Stimulated activated CD8-positive, alpha-beta memory T cell treated with anti-CD3 and anti-CD28 coated beads, Interleukin-2, amount 100 ng/mL, for 1 hour (primary cell): ENCODE measurements around the gene PRAME.
"Not testable (repeated sequence)": the region's sequence is repeated elsewhere in the genome, so short reads cannot be mapped to it uniquely, and the experiment has no call there.

ENCODE experiments used
- DNase-seq, 2 donors: peaks; one replicate each; pipeline ENCODE4 v3.0.0-alpha.2; 2020; ENCODE audit warnings: low read depth in 2 of 2

PRAME gene

DNA sequence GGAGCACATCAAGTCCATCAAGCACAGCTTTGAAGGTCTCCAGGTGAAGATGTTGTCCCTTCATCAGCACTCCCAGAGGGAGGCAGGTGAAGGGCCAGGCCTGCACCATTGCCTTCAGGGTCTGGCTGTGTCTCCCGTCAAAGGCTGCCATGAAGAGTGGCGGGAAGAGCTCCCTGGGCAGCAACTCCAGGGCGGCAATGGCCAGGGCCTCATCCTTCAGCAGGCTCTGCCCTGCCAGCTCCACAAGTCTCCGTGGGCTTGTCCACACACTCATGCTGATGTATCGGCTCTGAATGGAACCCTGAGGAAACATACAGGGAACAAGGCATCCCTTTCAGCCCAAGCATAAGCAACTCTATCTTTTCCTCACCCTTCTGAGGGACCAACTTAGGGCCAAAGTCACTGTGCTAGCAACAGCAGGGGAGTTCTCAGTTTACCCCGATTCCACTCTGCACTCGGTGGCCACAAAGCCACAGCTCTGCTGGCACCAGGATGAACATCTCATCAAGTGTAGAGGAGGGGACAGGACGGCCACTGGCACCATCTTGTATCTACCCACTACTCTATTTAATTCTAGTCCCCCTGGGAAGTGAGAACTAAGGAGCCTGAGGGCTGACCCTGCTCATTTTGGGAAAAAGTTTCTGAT is 8.2 kb downstream of the PRAME start:
- DNase-seq: no peak

- DNase-seq: no peak
These were observed 10.2 kb downstream of the PRAME start for GRCh38 chr22:22548910-22549309.

DNA sequence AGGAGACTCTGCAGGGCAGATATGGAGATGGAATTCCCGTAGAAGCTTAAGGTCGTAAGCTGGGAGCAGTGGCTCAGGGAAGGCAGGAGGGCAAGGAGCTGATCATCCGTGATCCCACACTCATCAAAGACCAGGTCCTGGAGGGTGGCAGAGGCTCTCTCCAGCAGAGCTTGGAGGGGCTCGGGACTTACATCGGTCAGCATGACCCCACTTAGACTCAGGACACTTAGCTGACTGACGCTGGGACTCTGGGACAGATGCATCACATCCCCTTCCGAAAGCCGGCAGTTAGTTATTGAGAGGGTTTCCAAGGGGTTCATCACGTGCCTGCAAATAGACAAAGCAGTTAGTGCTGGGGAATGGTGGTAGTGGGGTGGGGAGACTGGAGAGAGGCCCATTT is 10.7 kb downstream of the PRAME start:
- DNase-seq: no peak

DNA sequence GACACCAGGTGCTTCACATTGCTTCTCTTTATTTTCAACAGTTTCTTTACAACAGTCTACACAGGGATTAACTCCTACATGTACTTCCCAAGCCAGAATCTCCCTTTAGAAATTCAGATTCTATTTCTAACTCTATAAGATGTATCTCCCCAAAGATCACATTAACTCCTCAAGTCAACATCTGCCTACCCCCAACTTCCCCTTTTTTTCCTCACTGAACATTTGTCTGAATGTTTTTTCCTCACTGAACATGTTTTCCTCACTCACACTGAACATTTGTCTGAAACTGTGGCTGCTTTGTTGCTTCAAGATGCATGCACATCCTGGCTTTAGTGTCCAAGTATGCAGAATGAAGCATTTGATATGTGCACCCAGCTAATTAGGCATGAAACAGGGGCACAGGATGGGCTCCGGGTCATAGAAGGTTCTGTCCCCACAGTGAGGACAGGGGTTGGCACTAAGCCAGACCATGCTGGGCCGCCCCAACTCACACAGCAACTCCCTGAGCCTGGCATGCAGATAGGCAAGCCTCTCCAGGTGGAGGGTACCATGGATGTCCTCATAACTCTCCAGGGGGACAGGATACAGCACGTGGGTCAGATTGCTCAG is 11.3 kb downstream of the PRAME start:
- DNase-seq: no peak

GRCh38 chr22:22547226-22547625 is 11.8 kb downstream of the PRAME start:
- DNase-seq: no peak

- DNase-seq: no peak
These were observed 12.6 kb downstream of the PRAME start for GRCh38 chr22:22546490-22546889.

GRCh38 chr22:22545084-22545483 is 14.0 kb downstream of the PRAME start:
- DNase-seq: no peak

DNA sequence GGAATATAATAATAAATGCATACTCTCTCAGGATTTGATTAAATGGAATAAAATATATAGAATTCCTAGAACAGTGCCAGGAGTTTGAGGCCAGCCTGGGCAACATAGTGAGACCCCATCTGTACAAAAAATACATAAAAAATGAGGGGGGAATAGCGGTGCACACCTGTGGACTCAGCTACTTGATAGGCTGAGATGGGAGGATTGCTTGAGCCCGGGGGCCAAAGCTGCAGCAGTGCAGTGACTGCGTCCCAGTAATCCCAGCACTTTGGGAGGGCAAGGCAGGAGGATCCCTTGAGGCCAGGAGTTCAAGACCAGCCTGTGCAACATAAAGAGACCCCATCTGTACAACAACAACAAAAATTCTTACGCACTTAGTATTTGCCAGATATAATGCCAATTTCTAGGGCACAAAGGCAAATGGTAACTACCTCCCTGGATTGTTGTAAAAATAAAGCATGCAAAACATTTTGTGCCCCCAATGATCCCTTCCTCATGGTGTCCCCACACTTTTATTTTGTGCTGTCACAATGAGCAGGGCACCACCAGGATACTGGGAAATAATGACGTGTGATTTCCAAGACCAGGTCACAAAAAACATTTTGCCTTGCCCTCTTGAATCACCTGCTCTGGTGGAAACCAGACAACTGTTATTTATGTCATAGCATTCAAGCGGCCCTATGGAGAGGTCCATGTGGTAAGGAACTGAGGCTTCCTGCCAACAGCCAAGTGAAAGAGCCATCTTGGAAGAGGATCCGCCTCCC is 20.7 kb downstream of the PRAME start:
- DNase-seq: no peak

- DNase-seq: no peak
These were observed 22.1 kb downstream of the PRAME start for GRCh38 chr22:22536916-22537315.

DNA sequence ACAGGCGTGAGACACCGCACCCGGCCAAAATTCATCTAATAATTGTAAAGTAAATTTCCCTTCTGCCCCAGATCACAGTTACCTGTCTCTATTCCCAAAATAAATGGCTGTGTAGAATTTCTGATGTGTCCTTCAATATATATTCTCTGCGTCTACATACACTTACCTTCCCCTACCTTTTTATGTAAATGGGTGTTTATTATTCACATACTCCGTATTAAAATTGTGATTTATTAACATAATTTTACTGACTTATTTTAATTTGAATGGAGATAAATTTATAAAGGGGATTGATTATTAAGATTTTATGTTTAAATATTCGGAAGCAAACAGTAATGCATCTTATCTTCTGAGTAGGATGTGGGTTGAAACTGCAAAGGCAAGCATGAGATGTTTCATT is 22.6 kb downstream of the PRAME start:
- DNase-seq: no peak

DNA sequence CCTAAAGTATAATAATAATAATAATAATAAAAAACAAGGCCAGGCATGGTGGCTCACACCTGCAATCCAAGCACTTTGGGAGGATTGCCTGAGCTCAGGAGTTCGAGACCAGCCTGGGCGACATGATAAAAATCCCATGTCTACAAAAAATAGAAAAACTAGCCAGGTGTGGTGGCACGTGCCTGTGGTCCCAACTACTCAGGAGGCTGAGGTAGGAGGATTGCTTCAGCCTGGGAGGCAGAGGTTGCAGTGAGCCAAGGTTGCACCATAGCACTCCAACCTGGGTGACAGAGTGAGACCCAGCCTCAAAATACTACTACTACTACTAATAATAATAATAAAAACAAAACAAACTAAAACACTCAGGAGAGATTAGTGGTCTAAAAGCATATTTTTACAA is 23.4 kb downstream of the PRAME start:
- DNase-seq: no peak

DNA sequence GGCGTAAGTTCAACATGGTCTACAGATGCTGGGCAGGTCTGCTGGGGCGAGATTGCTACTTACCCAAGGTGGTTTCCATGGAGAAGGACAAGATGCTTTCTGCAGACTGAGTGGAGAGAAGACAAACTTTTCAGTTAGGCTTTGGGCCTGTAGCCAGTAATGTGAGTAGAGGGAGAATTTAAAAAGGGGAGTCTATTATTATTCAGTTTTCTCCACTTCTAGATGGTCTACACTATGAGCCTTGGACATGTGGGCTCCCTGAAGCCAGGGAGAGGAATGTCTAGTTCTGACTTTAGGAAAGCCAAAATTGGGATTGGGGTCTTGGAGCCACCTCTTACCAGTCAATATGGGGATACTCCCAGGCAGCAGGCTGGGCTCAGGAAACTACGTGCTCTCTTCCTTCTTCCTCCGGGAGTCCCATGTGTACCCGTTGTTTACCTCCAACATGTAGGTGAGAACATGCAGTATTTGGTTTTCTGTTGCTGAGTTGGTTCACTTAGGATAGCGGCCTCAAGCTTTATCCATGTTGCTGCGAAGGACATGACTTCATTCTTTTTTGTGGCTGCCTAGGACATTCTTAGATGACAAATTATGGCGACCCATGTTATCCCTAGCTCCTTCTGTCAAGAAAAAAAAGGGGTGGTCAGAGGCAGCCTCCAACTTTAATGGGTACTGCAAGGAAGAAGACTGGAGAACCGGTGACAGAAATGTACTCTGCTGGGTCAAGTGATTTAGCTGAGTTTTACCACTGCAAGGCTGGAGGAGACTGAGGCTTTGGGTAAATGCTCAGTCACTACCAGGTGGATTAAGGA is 24.3 kb downstream of the PRAME start:
- DNase-seq: no peak

DNA sequence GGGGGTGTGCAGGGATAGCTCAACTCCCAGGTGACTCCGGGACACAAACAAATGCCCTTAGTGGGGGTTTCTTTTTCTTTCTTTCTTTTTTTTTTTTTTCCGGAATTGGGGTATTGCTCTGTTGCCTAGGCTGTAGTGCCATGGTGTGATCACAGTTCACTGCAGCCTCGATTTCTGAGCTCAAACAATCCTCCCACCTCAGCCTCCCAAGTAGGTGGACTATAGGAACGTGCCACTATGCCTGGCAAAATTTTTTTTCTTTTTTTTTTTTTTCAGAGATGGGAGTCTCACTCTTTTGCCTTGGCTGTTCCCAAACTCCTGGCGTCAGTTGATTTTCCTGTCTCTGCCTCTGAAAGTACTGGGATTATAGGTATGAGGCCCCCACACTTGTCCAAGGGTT is 25.2 kb downstream of the PRAME start:
- DNase-seq: no peak

DNA sequence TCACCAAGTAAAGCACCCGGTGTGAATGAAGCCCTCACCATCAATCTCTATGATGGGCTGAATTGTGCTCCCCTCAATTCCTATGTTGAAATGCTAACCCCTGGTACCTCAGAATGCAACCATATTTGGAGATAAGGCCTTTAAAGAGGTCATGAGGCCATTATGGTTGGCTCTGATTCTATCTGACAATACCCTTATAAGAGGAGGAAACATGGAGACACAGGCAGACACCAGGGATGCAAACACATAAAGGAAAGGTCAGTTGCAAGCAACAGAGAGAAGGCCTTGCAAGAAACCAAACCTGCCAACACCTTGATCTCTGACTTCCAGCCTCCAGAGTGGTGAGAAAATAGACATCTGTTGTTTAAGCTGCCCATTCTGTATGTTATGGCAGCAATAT is 25.6 kb downstream of the PRAME start:
- no peak for DNase-seq

DNA sequence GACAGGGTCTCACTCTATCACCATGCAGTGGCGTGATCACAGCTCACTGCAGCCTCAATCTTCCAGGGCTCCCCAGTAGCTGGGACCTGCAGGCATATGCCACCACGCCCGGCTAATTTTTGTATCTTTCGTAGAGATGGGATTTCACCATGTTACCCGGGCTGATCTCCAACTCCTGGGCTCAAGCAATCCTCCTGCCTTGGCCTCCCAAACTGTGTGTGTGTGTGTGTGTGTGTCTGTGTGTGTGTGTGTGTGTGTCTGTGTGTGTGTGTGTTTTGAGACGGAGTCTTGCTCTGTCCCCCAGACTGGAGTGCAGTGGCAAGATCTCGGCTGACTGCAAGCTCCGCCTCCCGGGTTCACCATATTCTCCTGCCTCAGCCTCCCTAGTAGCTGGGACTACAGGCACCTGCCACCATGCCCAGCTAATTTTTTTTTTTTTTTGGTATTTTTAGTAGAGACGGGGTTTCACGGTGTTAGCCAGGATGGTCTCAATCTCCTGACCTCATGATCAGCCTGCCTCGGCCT is 26.5 kb downstream of the PRAME start:
- DNase-seq: not testable (repeated sequence)

GRCh38 chr22:22531770-22532546 is 27.1 kb downstream of the PRAME start:
- no peak for DNase-seq

DNA sequence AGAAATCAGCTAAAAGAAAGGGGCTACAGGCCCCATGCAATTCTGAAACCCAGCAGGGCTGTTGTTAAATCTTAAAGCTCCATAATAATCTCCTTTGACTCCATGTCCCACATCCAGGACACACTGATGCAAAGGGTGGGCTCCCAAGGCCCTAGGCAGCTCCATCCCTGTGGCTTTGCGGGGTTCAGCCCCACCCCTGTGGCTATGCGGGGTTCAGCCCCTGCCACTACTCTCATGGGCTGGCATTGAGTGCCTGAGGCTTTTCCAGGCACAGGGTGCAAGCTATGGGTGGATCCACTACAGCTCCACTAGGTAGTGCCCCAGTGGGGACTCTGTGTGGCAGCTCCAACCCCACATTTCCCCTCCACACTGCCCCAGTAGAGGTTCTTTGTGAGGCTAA is 30.3 kb downstream of the PRAME start:
- no peak for DNase-seq

DNA sequence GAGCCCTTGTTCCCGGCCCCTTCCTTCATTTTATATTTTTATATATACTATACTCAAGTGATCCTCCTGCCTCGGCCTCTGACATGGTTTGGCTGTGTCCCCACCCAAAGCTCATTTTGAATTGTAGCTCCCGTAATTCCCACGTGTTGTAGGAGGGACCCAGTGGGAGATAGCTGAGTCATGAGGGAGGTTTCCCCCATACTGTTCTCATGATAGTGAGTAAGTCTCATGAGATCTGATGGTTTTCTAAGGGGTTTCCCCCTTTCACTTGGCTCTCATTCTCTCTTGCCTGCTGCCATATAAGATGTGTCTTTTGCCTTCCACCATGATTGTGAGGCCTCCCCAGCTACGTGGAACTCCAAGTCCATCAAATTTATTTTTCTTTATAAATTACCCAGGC is 31.8 kb downstream of the PRAME start:
- no peak for DNase-seq

DNA sequence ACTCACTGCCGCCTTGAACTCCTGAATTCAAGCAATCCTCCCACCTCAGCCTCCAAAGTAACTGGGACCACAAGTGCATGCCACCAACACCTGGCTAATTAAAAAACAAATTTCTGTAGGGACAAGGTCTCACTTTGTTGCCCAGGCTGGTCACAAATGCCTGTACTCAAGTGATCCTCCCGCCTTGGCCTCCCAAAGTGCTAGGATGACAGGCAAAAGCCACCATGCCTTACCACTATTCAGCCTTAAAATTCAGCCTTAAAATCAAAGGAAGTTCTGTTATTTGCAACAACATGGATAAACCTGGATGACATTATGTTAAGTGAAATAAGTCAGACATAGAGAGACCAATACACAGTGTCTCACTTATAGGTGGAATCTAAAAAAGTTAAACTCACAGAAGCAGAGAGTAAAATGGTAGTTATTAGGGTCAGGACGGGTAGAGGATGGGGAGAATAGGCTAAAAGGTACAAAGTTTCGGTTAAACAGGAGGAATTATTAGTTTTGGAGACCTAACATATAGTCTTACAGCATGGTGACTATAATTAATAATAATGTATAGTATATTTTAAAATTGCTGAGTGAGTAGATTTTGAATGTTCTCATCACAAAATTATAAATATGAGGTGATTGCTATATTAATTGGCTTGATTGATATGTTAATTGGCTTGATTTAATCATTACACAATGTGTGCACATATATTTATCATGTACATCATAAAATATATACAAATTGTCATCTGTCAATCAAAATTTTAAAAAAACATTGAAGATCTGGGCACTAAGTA is 32.7 kb downstream of the PRAME start:
- DNase-seq: no peak

- DNase-seq: no peak
These were observed 35.6 kb downstream of the PRAME start for GRCh38 chr22:22523494-22523893.

DNA sequence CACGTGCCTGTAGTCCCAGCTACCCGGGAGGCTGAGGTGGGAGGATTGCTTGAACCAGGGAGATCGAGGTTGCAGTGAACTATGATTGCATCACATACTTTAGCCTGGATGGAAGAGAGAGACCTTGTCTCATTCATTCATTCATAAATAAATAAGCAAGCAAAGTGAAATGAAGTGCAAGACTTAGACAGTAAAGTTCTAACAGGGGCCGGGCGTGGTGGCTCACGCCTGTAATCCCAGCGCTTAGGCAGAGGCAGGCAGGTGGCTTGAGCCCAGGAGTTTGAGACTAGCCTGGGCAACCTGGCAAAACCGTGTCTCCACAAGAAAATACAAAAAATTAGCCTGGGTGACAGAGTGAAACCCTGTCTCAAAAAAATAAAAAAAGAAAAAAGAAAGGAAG is 37.4 kb downstream of the PRAME start:
- no peak for DNase-seq
